ENCODE data around the gene MAP2K4. TPM values are rescaled to one million over a fixed set of nuclear protein-coding genes. Genes with fewer than 3 reads are reported as not detected.

MAP2K4 gene
- total RNA-seq, 1 experiment from 2014 or later = 24.4 TPM

DNA sequence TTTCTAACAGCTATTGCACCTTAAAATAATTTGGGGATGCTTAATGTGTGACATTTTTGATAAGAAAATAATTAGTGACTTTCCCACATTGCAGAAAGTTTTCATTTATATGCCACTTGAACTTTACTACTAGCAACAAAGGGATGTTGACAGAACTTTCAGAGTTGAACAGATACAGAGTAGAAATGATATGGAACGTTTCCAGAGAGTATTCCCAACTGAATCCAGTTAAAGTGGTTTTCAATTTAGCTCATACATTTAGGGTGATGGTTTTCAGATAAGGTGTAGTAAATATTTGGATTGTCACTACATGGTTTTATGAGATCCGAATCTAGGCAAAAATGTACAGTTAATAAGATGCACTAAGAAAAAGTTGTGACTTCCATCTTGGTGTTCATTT lies 17.3 kb downstream of the MAP2K4 start:
- Mint-ChIP-seq H3K4me1 (peaks cover 11% of the 10 kb centered on the region), H3K36me3 (no peaks in the 10 kb centered on the region; the same call in 1 of the 2 replicates), H3K27ac (no peak overlapping the region; the same call in 1 of the 2 replicates), H3K27me3 (ENCODE audit: low read depth) (no peaks in the 10 kb centered on the region), H3K4me3 (no peak overlapping the region), H3K9me3 (no peaks in the 10 kb centered on the region)
- CTCF ChIA-PET = interaction anchor here (1.0 to 1.1 kb wide), 2 partner anchors 10 to 47 kb away, joined by 3 to 4 read pairs; no protein-coding TSS in a partner anchor
- ATAC-seq (no peak), DNase-seq (ENCODE audit: low spot score) (no peak)
- TF ChIP-seq ERG (CRISPR knock-in tag; IDR thresholded peaks at IDR 0.05) (no peak), IRF2 (CRISPR knock-in tag; IDR thresholded peaks at IDR 0.05; ENCODE audit: borderline replicate concordance, low read depth) (no peak), OVOL2 (CRISPR knock-in tag; IDR thresholded peaks at IDR 0.05; ENCODE audit: borderline replicate concordance) (no peak), GTF2I (CRISPR knock-in tag; conservative IDR thresholded peaks at IDR 0.05) (no peak), ZBTB43 (CRISPR knock-in tag; IDR thresholded peaks at IDR 0.05) (no peak), ZNF416 (CRISPR knock-in tag; IDR thresholded peaks at IDR 0.05) (no peak)
- TF ChIP-seq, protein P1, sequence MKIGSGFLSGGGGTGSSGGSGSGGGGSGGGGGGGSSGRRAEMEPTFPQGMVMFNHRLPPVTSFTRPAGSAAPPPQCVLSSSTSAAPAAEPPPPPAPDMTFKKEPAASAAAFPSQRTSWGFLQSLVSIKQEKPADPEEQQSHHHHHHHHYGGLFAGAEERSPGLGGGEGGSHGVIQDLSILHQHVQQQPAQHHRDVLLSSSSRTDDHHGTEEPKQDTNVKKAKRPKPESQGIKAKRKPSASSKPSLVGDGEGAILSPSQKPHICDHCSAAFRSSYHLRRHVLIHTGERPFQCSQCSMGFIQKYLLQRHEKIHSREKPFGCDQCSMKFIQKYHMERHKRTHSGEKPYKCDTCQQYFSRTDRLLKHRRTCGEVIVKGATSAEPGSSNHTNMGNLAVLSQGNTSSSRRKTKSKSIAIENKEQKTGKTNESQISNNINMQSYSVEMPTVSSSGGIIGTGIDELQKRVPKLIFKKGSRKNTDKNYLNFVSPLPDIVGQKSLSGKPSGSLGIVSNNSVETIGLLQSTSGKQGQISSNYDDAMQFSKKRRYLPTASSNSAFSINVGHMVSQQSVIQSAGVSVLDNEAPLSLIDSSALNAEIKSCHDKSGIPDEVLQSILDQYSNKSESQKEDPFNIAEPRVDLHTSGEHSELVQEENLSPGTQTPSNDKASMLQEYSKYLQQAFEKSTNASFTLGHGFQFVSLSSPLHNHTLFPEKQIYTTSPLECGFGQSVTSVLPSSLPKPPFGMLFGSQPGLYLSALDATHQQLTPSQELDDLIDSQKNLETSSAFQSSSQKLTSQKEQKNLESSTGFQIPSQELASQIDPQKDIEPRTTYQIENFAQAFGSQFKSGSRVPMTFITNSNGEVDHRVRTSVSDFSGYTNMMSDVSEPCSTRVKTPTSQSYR (CRISPR knock-in tag; IDR thresholded peaks at IDR 0.05) = no peak
- TF ChIP-seq, protein P2, sequence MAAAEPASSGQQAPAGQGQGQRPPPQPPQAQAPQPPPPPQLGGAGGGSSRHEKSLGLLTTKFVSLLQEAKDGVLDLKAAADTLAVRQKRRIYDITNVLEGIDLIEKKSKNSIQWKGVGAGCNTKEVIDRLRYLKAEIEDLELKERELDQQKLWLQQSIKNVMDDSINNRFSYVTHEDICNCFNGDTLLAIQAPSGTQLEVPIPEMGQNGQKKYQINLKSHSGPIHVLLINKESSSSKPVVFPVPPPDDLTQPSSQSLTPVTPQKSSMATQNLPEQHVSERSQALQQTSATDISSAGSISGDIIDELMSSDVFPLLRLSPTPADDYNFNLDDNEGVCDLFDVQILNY (CRISPR knock-in tag; IDR thresholded peaks at IDR 0.05) = no peak
- TF ChIP-seq, protein P3, sequence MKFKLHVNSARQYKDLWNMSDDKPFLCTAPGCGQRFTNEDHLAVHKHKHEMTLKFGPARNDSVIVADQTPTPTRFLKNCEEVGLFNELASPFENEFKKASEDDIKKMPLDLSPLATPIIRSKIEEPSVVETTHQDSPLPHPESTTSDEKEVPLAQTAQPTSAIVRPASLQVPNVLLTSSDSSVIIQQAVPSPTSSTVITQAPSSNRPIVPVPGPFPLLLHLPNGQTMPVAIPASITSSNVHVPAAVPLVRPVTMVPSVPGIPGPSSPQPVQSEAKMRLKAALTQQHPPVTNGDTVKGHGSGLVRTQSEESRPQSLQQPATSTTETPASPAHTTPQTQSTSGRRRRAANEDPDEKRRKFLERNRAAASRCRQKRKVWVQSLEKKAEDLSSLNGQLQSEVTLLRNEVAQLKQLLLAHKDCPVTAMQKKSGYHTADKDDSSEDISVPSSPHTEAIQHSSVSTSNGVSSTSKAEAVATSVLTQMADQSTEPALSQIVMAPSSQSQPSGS (CRISPR knock-in tag; IDR thresholded peaks at IDR 0.05; ENCODE audit: borderline replicate concordance, low read depth) = no peak
- TF ChIP-seq, protein P4, sequence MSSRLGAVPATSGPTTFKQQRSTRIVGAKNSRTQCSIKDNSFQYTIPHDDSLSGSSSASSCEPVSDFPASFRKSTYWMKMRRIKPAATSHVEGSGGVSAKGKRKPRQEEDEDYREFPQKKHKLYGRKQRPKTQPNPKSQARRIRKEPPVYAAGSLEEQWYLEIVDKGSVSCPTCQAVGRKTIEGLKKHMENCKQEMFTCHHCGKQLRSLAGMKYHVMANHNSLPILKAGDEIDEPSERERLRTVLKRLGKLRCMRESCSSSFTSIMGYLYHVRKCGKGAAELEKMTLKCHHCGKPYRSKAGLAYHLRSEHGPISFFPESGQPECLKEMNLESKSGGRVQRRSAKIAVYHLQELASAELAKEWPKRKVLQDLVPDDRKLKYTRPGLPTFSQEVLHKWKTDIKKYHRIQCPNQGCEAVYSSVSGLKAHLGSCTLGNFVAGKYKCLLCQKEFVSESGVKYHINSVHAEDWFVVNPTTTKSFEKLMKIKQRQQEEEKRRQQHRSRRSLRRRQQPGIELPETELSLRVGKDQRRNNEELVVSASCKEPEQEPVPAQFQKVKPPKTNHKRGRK (CRISPR knock-in tag; IDR thresholded peaks at IDR 0.05; ENCODE audit: borderline replicate concordance) = no peak
- POLR2A ChIA-PET = interaction anchor here (0.6 kb wide), 1 partner anchor 17 kb away, joined by 7 read pairs; no protein-coding TSS in a partner anchor

GRCh38 chr17:12040478-12040877 lies 19.8 kb downstream of the MAP2K4 start:
- no peak overlapping the region for H3K4me3 Mint-ChIP-seq
- ChIA-PET CTCF (no interaction called here), POLR2A (no interaction called here)
- no peaks in the 10 kb centered on the region for H3K9me3 Mint-ChIP-seq
- TF ChIP-seq, protein P3 (CRISPR knock-in tag; IDR thresholded peaks at IDR 0.05; ENCODE audit: borderline replicate concordance, low read depth) = no peak
- TF ChIP-seq, protein P5, sequence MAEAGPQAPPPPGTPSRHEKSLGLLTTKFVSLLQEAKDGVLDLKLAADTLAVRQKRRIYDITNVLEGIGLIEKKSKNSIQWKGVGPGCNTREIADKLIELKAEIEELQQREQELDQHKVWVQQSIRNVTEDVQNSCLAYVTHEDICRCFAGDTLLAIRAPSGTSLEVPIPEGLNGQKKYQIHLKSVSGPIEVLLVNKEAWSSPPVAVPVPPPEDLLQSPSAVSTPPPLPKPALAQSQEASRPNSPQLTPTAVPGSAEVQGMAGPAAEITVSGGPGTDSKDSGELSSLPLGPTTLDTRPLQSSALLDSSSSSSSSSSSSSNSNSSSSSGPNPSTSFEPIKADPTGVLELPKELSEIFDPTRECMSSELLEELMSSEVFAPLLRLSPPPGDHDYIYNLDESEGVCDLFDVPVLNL (CRISPR knock-in tag; IDR thresholded peaks at IDR 0.05; ENCODE audit: borderline replicate concordance, low read depth) = no peak
- no peak for TF ChIP-seq IRF2 (CRISPR knock-in tag; IDR thresholded peaks at IDR 0.05; ENCODE audit: borderline replicate concordance, low read depth)
- no peak for TF ChIP-seq FOXP1 (CRISPR knock-in tag; IDR thresholded peaks at IDR 0.05; ENCODE audit: borderline replicate concordance)
- no peak for TF ChIP-seq SMAD3 (CRISPR knock-in tag; IDR thresholded peaks at IDR 0.05; ENCODE audit: borderline replicate concordance)
- H3K27ac Mint-ChIP-seq = no peak overlapping the region
- H3K4me1 Mint-ChIP-seq = peaks cover 17% of the 10 kb centered on the region
- H3K36me3 Mint-ChIP-seq = no peaks in the 10 kb centered on the region
- H3K27me3 Mint-ChIP-seq (ENCODE audit: low read depth) = no peaks in the 10 kb centered on the region
- DNase-seq (ENCODE audit: low spot score) (no peak), ATAC-seq (no peak)
